ENCODE results near the gene SLC13A5.

The SLC13A5 gene

GRCh38 chr17:6677158-6677831 is 35.9 kb downstream of the SLC13A5 start:
- Histone ChIP-seq H3K9me2 (replicated peaks; ENCODE audit: low read depth, low read length) (no peaks in the 10 kb centered on the region), H3K27me3 (ENCODE audit: insufficient read depth, low read length, poor library complexity, severe bottlenecking) (peaks cover 53% of the 10 kb centered on the region), H3K4me2 (ENCODE audit: low read depth, low read length, poor library complexity, severe bottlenecking) (peak overlapping the region; percentile 6), H2AFZ (ENCODE audit: low read length) (no peak overlapping the region), H4K20me1 (ENCODE audit: insufficient read depth, low read length, poor library complexity, severe bottlenecking) (no peaks in the 10 kb centered on the region), H3K9ac (ENCODE audit: low read depth, low read length, poor library complexity, severe bottlenecking) (no peak overlapping the region), H3K79me2 (ENCODE audit: insufficient read depth, low read length) (no peaks in the 10 kb centered on the region), H3K4me3 (ENCODE audit: low read length, poor library complexity, severe bottlenecking) (no peak overlapping the region), H3K36me3 (ENCODE audit: insufficient read depth, low read length) (no peaks in the 10 kb centered on the region), H3K9me3 (ENCODE audit: insufficient read depth, low read depth, low read length) (no peaks in the 10 kb centered on the region), H3F3A (ENCODE audit: low read depth) (no peaks in the 10 kb centered on the region), H3K4me1 (ENCODE audit: insufficient read depth, low read length, poor library complexity, severe bottlenecking) (peaks cover 7% of the 10 kb centered on the region)
- 0 out of 2 replicates have a peak, but pooled peaks have one; percentile 4 for TF ChIP-seq EZH2phosphoT487 (IDR thresholded peaks at IDR 0.05; ENCODE audit: borderline replicate concordance)
- TF ChIP-seq, protein P1, sequence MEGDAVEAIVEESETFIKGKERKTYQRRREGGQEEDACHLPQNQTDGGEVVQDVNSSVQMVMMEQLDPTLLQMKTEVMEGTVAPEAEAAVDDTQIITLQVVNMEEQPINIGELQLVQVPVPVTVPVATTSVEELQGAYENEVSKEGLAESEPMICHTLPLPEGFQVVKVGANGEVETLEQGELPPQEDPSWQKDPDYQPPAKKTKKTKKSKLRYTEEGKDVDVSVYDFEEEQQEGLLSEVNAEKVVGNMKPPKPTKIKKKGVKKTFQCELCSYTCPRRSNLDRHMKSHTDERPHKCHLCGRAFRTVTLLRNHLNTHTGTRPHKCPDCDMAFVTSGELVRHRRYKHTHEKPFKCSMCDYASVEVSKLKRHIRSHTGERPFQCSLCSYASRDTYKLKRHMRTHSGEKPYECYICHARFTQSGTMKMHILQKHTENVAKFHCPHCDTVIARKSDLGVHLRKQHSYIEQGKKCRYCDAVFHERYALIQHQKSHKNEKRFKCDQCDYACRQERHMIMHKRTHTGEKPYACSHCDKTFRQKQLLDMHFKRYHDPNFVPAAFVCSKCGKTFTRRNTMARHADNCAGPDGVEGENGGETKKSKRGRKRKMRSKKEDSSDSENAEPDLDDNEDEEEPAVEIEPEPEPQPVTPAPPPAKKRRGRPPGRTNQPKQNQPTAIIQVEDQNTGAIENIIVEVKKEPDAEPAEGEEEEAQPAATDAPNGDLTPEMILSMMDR (conservative IDR thresholded peaks at IDR 0.05; ENCODE audit: low read length), result no peak

GRCh38 chr17:6676802-6677157 is 36.4 kb downstream of the SLC13A5 start:
- no peak overlapping the region for H2AFZ ChIP-seq (ENCODE audit: low read length)
- H3K4me2 ChIP-seq (ENCODE audit: low read depth, low read length, poor library complexity, severe bottlenecking), result no peak overlapping the region
- H3K9me2 ChIP-seq (replicated peaks; ENCODE audit: low read depth, low read length), result no peaks in the 10 kb centered on the region
- H3K4me1 ChIP-seq (ENCODE audit: insufficient read depth, low read length, poor library complexity, severe bottlenecking), result peaks cover 7% of the 10 kb centered on the region
- H3K9me3 ChIP-seq (ENCODE audit: insufficient read depth, low read depth, low read length), result no peaks in the 10 kb centered on the region
- no peak overlapping the region for H3K4me3 ChIP-seq (ENCODE audit: low read length, poor library complexity, severe bottlenecking)
- no peaks in the 10 kb centered on the region for H3K79me2 ChIP-seq (ENCODE audit: insufficient read depth, low read length)
- peaks cover 53% of the 10 kb centered on the region for H3K27me3 ChIP-seq (ENCODE audit: insufficient read depth, low read length, poor library complexity, severe bottlenecking)
- no peaks in the 10 kb centered on the region for H3K36me3 ChIP-seq (ENCODE audit: insufficient read depth, low read length)
- H4K20me1 ChIP-seq (ENCODE audit: insufficient read depth, low read length, poor library complexity, severe bottlenecking), result no peaks in the 10 kb centered on the region
- H3K9ac ChIP-seq (ENCODE audit: low read depth, low read length, poor library complexity, severe bottlenecking), result no peak overlapping the region
- no peaks in the 10 kb centered on the region for H3F3A ChIP-seq (ENCODE audit: low read depth)
- no peak for TF ChIP-seq EZH2phosphoT487 (IDR thresholded peaks at IDR 0.05; ENCODE audit: borderline replicate concordance)
- TF ChIP-seq, protein P1 (conservative IDR thresholded peaks at IDR 0.05; ENCODE audit: low read length), result no peak

GRCh38 chr17:6675201-6675825 is 37.9 kb downstream of the SLC13A5 start:
- peaks cover 7% of the 10 kb centered on the region for H3K4me1 ChIP-seq (ENCODE audit: insufficient read depth, low read length, poor library complexity, severe bottlenecking)
- no peaks in the 10 kb centered on the region for H4K20me1 ChIP-seq (ENCODE audit: insufficient read depth, low read length, poor library complexity, severe bottlenecking)
- TF ChIP-seq, protein P1 (conservative IDR thresholded peaks at IDR 0.05; ENCODE audit: low read length), result no peak
- TF ChIP-seq EZH2phosphoT487 (IDR thresholded peaks at IDR 0.05; ENCODE audit: borderline replicate concordance), result no peak
- H3K9me2 ChIP-seq (replicated peaks; ENCODE audit: low read depth, low read length), result no peaks in the 10 kb centered on the region
- H3K4me2 ChIP-seq (ENCODE audit: low read depth, low read length, poor library complexity, severe bottlenecking), result no peak overlapping the region
- H2AFZ ChIP-seq (ENCODE audit: low read length), result no peak overlapping the region
- H3K79me2 ChIP-seq (ENCODE audit: insufficient read depth, low read length), result no peaks in the 10 kb centered on the region
- H3K36me3 ChIP-seq (ENCODE audit: insufficient read depth, low read length), result no peaks in the 10 kb centered on the region
- H3K9me3 ChIP-seq (ENCODE audit: insufficient read depth, low read depth, low read length), result no peaks in the 10 kb centered on the region
- H3K4me3 ChIP-seq (ENCODE audit: low read length, poor library complexity, severe bottlenecking), result no peak overlapping the region
- peaks cover 50% of the 10 kb centered on the region for H3K27me3 ChIP-seq (ENCODE audit: insufficient read depth, low read length, poor library complexity, severe bottlenecking)
- H3F3A ChIP-seq (ENCODE audit: low read depth), result no peaks in the 10 kb centered on the region
- H3K9ac ChIP-seq (ENCODE audit: low read depth, low read length, poor library complexity, severe bottlenecking), result no peak overlapping the region
